PC-3 (cell line): ENCODE results near the gene NRDC. TPM values are rescaled to one million over a fixed set of nuclear protein-coding genes. Genes with fewer than 3 reads are reported as not detected.

Source experiments
- ATAC-seq: fragments of 200-7000 bp; cut with Tn5 transposase; 2 replicates; pipeline ENCODE4 v1.9.1; 2020; ENCODE audit warnings: mild to moderate bottlenecking, moderate library complexity
- BruUV-seq: library from RNA; stranded (reverse); fragments of 400-500 nt; replicated peaks from 2 replicates; lab custom pipeline; 2021; lab: Mats Ljungman, UMichigan
- CTCF ChIA-PET: fragments of 300-600 bp; sonication (Branson Sonifier 250); formaldehyde crosslinking; loops from one replicate; lab custom pipeline; 2022; ENCODE audit warnings: antibody characterized with exemption; lab: Charles Lee
- POLR2A ChIA-PET: fragments of 300-600 bp; sonication (Branson Sonifier 250); formaldehyde crosslinking; loops from one replicate; lab custom pipeline; 2022; ENCODE audit warnings: antibody characterized with exemption; ENCODE audit not compliant: unreplicated experiment; lab: Charles Lee
- DNase-seq: peaks from one replicate; pipeline ENCODE4 v3.0.0-alpha.2; 2015
- H2AFZ ChIP-seq: fragments of 300-600 bp; sonication (generic); 2 replicates; pipeline ENCODE4 v1.6.0; 2016; ENCODE audit warnings: antibody characterized with exemption, low read length
- H3F3A ChIP-seq: fragments of 300-600 bp; sonication (generic); one replicate; pipeline ENCODE4 v1.6.0; 2017; ENCODE audit warnings: antibody characterized with exemption, low read length, control low read depth, mild to moderate bottlenecking; ENCODE audit not compliant: unreplicated experiment
- H3K27ac ChIP-seq: fragments of 300-600 bp; sonication (generic); 2 replicates; pipeline ENCODE4 v1.5.1; 2016; ENCODE audit warnings: mild to moderate bottlenecking, low read length
- H3K27me3 ChIP-seq: fragments of 300-600 bp; sonication (generic); 2 replicates; pipeline ENCODE4 v1.6.1; 2016; ENCODE audit warnings: low read length, mixed read lengths
- H3K36me3 ChIP-seq: fragments of 300-600 bp; sonication (generic); 2 replicates; pipeline ENCODE4 v1.6.1; 2016; ENCODE audit warnings: low read depth, mixed run types, low read length, mixed read lengths
- H3K4me1 ChIP-seq: fragments of 300-600 bp; sonication (generic); 2 replicates; pipeline ENCODE4 v1.5.1; 2016; ENCODE audit warnings: low read length; ENCODE audit not compliant: insufficient read depth
- H3K4me2 ChIP-seq: fragments of 300-600 bp; sonication (generic); 2 replicates; pipeline ENCODE4 v1.6.0; 2016; ENCODE audit warnings: low read length
- H3K4me3 ChIP-seq: fragments of 300-600 bp; sonication (generic); 2 replicates; pipeline ENCODE4 v1.5.1; 2016; ENCODE audit warnings: mild to moderate bottlenecking, low read length, mixed read lengths
- H3K79me2 ChIP-seq: fragments of 300-600 bp; sonication (generic); 2 replicates; pipeline ENCODE4 v1.6.1; 2017; ENCODE audit warnings: low read length, mixed read lengths
- H3K9ac ChIP-seq: fragments of 300-600 bp; sonication (generic); 2 replicates; pipeline ENCODE4 v1.6.0; 2016; ENCODE audit warnings: mild to moderate bottlenecking, low read length
- H3K9me2 ChIP-seq: fragments of 300-600 bp; sonication (generic); replicated peaks from 2 replicates; pipeline ENCODE4 v1.6.1; 2016; ENCODE audit warnings: mixed run types, low read length, mixed read lengths
- H3K9me3 ChIP-seq: fragments of 300-600 bp; sonication (generic); 2 replicates; pipeline ENCODE4 v1.6.1; 2016; ENCODE audit warnings: low read length, mixed read lengths
- H4K20me1 ChIP-seq: fragments of 300-600 bp; sonication (generic); 2 replicates; pipeline ENCODE4 v1.6.1; 2016; ENCODE audit warnings: low read length, mixed read lengths
- EZH2 ChIP-seq: fragments of 300-600 bp; sonication (generic); IDR thresholded peaks from one replicate; pipeline ENCODE4 v1.6.1; 2017; ENCODE audit warnings: antibody characterized with exemption, mild to moderate bottlenecking, low read length; ENCODE audit not compliant: unreplicated experiment
- EZH2phosphoT487 ChIP-seq: fragments of 300-600 bp; sonication (generic); IDR thresholded peaks from 2 replicates; pipeline ENCODE4 v1.6.1; 2018; ENCODE audit warnings: mild to moderate bottlenecking, antibody characterized with exemption, low read length, borderline replicate concordance
- intact Hi-C: fragments of 100-400 bp; cut with micrococcal nuclease; formaldehyde crosslinking; loops from 2 replicates; pipeline ENCODE4 v1.9.0; 2023
- total RNA-seq: library from RNA; depleted of rRNA; stranded (reverse); fragments of >200 nt; gene quantifications from 2 replicates; pipeline ENCODE4 v1.2.3, GENCODE V29; 2014
- TF ChIP-seq, protein P1 (sequence below): fragments of 300-600 bp; sonication (generic); conservative IDR thresholded peaks from 2 replicates; pipeline ENCODE4 v1.5.1; 2017; ENCODE audit warnings: antibody characterized with exemption, low read depth, mild to moderate bottlenecking, low read length

Gene NRDC
- total RNA-seq, 1 experiment from 2014 or later, result 96.8 TPM

DNA sequence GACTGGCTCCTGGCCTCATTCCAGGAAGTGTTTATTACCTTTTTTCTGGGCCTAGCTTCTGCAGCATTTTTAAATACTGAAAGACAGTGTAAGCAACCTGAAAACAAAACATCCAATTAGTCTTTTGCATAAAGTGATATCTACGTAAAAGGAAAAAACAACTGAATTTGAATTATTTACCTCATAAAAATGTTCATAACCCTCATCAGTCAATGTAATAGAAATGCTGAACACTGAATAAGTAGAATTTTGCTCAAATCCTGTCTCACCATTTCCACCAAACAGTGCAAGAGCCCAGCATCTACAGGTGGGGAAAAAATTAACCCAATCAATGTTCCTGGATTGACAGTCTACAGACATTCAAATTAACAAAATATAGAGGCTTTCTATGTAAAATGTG is 64.0 kb downstream of the NRDC start:
- H3K4me1 ChIP-seq, result no peaks in the 10 kb centered on the region
- intact Hi-C loops, result loop anchor here (10.0 kb wide), 1 partner anchor 190 kb away; no protein-coding TSS in a partner anchor
- no peak for ATAC-seq
- H3K4me3 ChIP-seq, result no peak overlapping the region
- POLR2A ChIA-PET, result no interaction called here
- no TSS peak for BruUV-seq
- H3K36me3 ChIP-seq, result peaks cover 48% of the 10 kb centered on the region
- no peaks in the 10 kb centered on the region for H3F3A ChIP-seq
- no peak overlapping the region for H3K4me2 ChIP-seq
- no peaks in the 10 kb centered on the region for H4K20me1 ChIP-seq
- TF ChIP-seq, protein P1, sequence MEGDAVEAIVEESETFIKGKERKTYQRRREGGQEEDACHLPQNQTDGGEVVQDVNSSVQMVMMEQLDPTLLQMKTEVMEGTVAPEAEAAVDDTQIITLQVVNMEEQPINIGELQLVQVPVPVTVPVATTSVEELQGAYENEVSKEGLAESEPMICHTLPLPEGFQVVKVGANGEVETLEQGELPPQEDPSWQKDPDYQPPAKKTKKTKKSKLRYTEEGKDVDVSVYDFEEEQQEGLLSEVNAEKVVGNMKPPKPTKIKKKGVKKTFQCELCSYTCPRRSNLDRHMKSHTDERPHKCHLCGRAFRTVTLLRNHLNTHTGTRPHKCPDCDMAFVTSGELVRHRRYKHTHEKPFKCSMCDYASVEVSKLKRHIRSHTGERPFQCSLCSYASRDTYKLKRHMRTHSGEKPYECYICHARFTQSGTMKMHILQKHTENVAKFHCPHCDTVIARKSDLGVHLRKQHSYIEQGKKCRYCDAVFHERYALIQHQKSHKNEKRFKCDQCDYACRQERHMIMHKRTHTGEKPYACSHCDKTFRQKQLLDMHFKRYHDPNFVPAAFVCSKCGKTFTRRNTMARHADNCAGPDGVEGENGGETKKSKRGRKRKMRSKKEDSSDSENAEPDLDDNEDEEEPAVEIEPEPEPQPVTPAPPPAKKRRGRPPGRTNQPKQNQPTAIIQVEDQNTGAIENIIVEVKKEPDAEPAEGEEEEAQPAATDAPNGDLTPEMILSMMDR, result no peak
- no peak for TF ChIP-seq EZH2
- TF ChIP-seq EZH2phosphoT487, result no peak
- no peaks in the 10 kb centered on the region for H3K9me2 ChIP-seq
- H3K9ac ChIP-seq, result no peak overlapping the region
- no peaks in the 10 kb centered on the region for H3K27me3 ChIP-seq
- H3K9me3 ChIP-seq, result no peaks in the 10 kb centered on the region
- no peaks in the 10 kb centered on the region for H3K79me2 ChIP-seq
- no peak overlapping the region for H2AFZ ChIP-seq
- CTCF ChIA-PET, result no interaction called here
- no peak for DNase-seq
- H3K27ac ChIP-seq, result no peak overlapping the region

DNA sequence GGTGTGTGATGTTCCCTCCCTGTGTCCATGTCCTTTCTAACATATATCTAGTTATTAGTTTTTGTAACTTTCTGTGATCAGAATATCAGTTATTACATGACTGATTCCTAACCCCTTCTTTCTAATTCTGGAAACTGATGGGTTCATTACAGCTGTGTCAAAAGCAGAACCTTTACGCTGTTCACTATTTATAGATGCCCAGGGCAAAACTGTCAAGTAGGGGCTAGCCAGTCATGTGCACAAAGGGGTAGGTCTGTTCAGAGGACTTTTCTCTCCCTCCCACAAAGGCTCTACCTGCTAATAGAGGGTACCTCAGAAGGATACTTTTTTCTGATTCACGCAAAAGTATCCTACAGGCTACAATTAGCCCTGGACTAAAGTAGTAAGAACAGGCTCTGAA is 79.2 kb downstream of the NRDC start:
- Histone ChIP-seq H2AFZ (no peak overlapping the region), H3K36me3 (peaks cover 57% of the 10 kb centered on the region), H3K79me2 (no peaks in the 10 kb centered on the region), H3K9me3 (no peaks in the 10 kb centered on the region), H3K9ac (no peak overlapping the region), H3K4me1 (no peaks in the 10 kb centered on the region), H4K20me1 (no peaks in the 10 kb centered on the region), H3K4me2 (no peak overlapping the region), H3K27me3 (no peaks in the 10 kb centered on the region), H3K27ac (no peak overlapping the region), H3F3A (no peaks in the 10 kb centered on the region), H3K9me2 (no peaks in the 10 kb centered on the region), H3K4me3 (no peak overlapping the region)
- ChIA-PET CTCF (no interaction called here), POLR2A (no interaction called here)
- TF ChIP-seq, protein P1, result no peak
- no peak for TF ChIP-seq EZH2phosphoT487
- no peak for TF ChIP-seq EZH2
- no TSS peak for BruUV-seq
- DNase-seq (no peak), ATAC-seq (no peak)
- intact Hi-C loops, result no loop called here

DNA sequence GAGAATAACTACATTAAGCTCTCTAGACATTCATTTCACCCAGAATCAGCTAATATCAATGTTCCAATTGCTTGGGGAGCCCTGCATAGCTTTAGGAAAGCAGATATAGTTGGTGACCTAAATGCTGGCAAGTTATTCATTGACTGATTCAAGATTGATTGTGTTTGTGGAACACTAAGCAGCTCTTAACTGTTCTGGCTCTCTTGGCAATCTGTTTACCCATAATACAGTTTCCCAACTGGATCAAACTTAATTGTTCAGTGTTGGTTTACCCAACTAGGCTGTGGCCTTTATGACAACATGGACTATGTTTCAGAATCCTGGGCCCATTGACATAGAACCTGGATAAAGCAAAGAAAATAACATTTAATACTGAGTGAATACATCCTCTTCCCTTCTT is 83.7 kb downstream of the NRDC start:
- intact Hi-C loops, result no loop called here
- Histone ChIP-seq H3K9me2 (no peaks in the 10 kb centered on the region), H3K9ac (no peak overlapping the region), H2AFZ (no peak overlapping the region), H3K27ac (no peak overlapping the region), H3K36me3 (peaks cover 71% of the 10 kb centered on the region), H3K9me3 (no peaks in the 10 kb centered on the region), H3F3A (no peaks in the 10 kb centered on the region), H3K27me3 (no peaks in the 10 kb centered on the region), H4K20me1 (no peaks in the 10 kb centered on the region), H3K4me3 (no peak overlapping the region), H3K4me2 (no peak overlapping the region), H3K4me1 (no peaks in the 10 kb centered on the region), H3K79me2 (no peaks in the 10 kb centered on the region)
- TF ChIP-seq, protein P1, result no peak
- no peak for TF ChIP-seq EZH2
- TF ChIP-seq EZH2phosphoT487, result no peak
- ATAC-seq (no peak), DNase-seq (no peak)
- CTCF ChIA-PET, result no interaction called here
- POLR2A ChIA-PET, result no interaction called here
- BruUV-seq, result no TSS peak
